HCT116 (cell line): ENCODE results near the gene ESAM. TPM values are rescaled to one million over a fixed set of nuclear protein-coding genes. Genes with fewer than 3 reads are reported as not detected.

Source experiments
- ATAC-seq: fragments of 200-7000 bp; cut with Tn5 transposase; 2 replicates; pipeline ENCODE4 v1.9.1; 2020; ENCODE audit warnings: mild to moderate bottlenecking, moderate library complexity
- BruUV-seq: library from RNA; stranded (reverse); fragments of 400-500 nt; replicated peaks from 2 replicates; lab custom pipeline; 2021; lab: Mats Ljungman, UMichigan
- CTCF ChIA-PET: fragments of 300-600 bp; sonication (Branson Sonifier 250); formaldehyde crosslinking; loops from one replicate; lab custom pipeline; 2021; ENCODE audit warnings: antibody characterized with exemption; lab: Charles Lee
- POLR2A ChIA-PET: fragments of 300-600, 350-600 bp; sonication (Branson Sonifier 250); formaldehyde crosslinking; loops from one replicate; lab custom pipeline; 2021; ENCODE audit warnings: antibody characterized with exemption; lab: Charles Lee
- RAD21 ChIA-PET, 2 experiments: fragments of 300-600 bp; sonication (Branson Sonifier 250); formaldehyde crosslinking; loops; one replicate each; lab custom pipeline; 2023; ENCODE audit warnings: low total read pairs in 2 of 2; ENCODE audit not compliant: uncharacterized antibody in 2 of 2, unreplicated experiment in 2 of 2, low non-redundant PET in 1 of 2; lab: Charles Lee
- DNase-seq: peaks from one replicate; pipeline ENCODE4 v3.0.0-alpha.2; 2010; ENCODE audit warnings: low read depth, low spot score
- H2AFZ ChIP-seq: fragments of 200-600 bp; shearing (Covaris generic), sonication (generic); 2 replicates; pipeline ENCODE4 v1.6.1; 2017; ENCODE audit warnings: low read depth, mixed run types, mixed read lengths, antibody characterized with exemption, low read length; ENCODE audit not compliant: poor library complexity, severe bottlenecking
- H3K27ac ChIP-seq: 2 replicates; pipeline ENCODE4 v1.5.1; 2012; ENCODE audit warnings: low read depth, low read length
- H3K27me3 ChIP-seq: fragments of 200-600 bp; sonication (generic); 2 replicates; pipeline ENCODE4 v1.6.1; 2016; ENCODE audit warnings: mixed run types, low read length, mixed read lengths; ENCODE audit not compliant: insufficient read depth
- H3K36me3 ChIP-seq, 2 experiments: fragments of 200-500 bp in 1 of 2; fragments of 200-600 bp in 1 of 2; sonication (Bioruptor generic) in 1 of 2; sonication (generic) in 1 of 2; 2 replicates each; pipeline versions ENCODE4 v1.5.1 to v1.6.1; 2014 to 2016; ENCODE audit warnings: low read length in 2 of 2, inconsistent platforms in 1 of 2, mixed read lengths in 1 of 2, mixed run types in 1 of 2; ENCODE audit not compliant: insufficient read depth in 2 of 2, control insufficient read depth in 1 of 2
- H3K4me1 ChIP-seq, 2 experiments: fragments of 200-600 bp in 1 of 2; sonication (generic) in 1 of 2; 2 replicates each; pipeline versions ENCODE4 v1.5.1 to v1.6.1; 2012 to 2017; ENCODE audit warnings: low read length in 2 of 2, inconsistent platforms in 1 of 2, mild to moderate bottlenecking in 1 of 2, mixed read lengths in 1 of 2, mixed run types in 1 of 2, moderate library complexity in 1 of 2; ENCODE audit not compliant: insufficient read depth in 2 of 2, control insufficient read depth in 1 of 2
- H3K4me2 ChIP-seq: fragments of 200-600 bp; sonication (generic); 2 replicates; pipeline ENCODE4 v1.6.1; 2017; ENCODE audit warnings: mixed run types, low read length, mixed read lengths
- H3K4me3 ChIP-seq, 2 experiments: fragments of 200-600 bp in 1 of 2; sonication (generic) in 1 of 2; replicated peaks in 1 of 2; 2 replicates each; pipeline ENCODE4 v1.5.1; 2011 to 2016; ENCODE audit warnings: low read length in 2 of 2, control low read depth in 1 of 2, low read depth in 1 of 2, mild to moderate bottlenecking in 1 of 2, mixed read lengths in 1 of 2, mixed run types in 1 of 2
- H3K79me2 ChIP-seq: fragments of 200-600 bp; sonication (generic); 2 replicates; pipeline ENCODE4 v1.6.1; 2017; ENCODE audit warnings: mild to moderate bottlenecking, mixed run types, low read length, moderate library complexity, mixed read lengths; ENCODE audit not compliant: insufficient read depth
- H3K9ac ChIP-seq: fragments of 200-600 bp; sonication (generic); 2 replicates; pipeline ENCODE4 v1.6.1; 2016; ENCODE audit warnings: low read length, mixed read lengths
- H3K9me2 ChIP-seq: fragments of 200-600 bp; sonication (generic), shearing (Covaris generic); 2 replicates; pipeline ENCODE4 v1.6.1; 2017; ENCODE audit warnings: mixed run types, mild to moderate bottlenecking, moderate library complexity; ENCODE audit not compliant: insufficient read depth
- H3K9me3 ChIP-seq, 2 experiments: fragments of 200-500 bp in 1 of 2; fragments of 200-600 bp in 1 of 2; sonication (Bioruptor generic) in 1 of 2; sonication (generic) in 1 of 2; 2 replicates each; pipeline ENCODE4 v1.6.1; 2014 to 2017; ENCODE audit warnings: low read length in 2 of 2, mixed read lengths in 2 of 2, inconsistent platforms in 1 of 2, low read depth in 1 of 2, mild to moderate bottlenecking in 1 of 2, mixed run types in 1 of 2, moderate library complexity in 1 of 2; ENCODE audit not compliant: control insufficient read depth in 1 of 2, insufficient read depth in 1 of 2
- H4K20me1 ChIP-seq: fragments of 200-600 bp; sonication (generic), shearing (Covaris generic); 2 replicates; pipeline ENCODE4 v1.6.1; 2017; ENCODE audit warnings: mixed run types, mild to moderate bottlenecking, moderate library complexity; ENCODE audit not compliant: insufficient read depth
- ATF3 ChIP-seq: IDR thresholded peaks from 2 replicates; pipeline ENCODE4 v1.6.1; 2012
- CEBPB ChIP-seq: IDR thresholded peaks from 2 replicates; pipeline ENCODE4 v1.6.1; 2012; ENCODE audit warnings: low read depth
- CTCF ChIP-seq, 3 experiments: fragments of 200-600 bp in 1 of 3; sonication (generic) in 1 of 3; IDR thresholded peaks in 2 of 3; conservative IDR thresholded peaks in 1 of 3; 2 replicates each; pipeline ENCODE4 v1.5.1; 2012 to 2017; ENCODE audit warnings: low read depth in 2 of 3, low read length in 2 of 3, antibody characterized with exemption in 1 of 3, borderline replicate concordance in 1 of 3, control low read depth in 1 of 3, mild to moderate bottlenecking in 1 of 3, mixed read lengths in 1 of 3, mixed run types in 1 of 3, moderate library complexity in 1 of 3; ENCODE audit not compliant: insufficient read depth in 1 of 3
- EGR1 ChIP-seq: IDR thresholded peaks from 2 replicates; pipeline ENCODE4 v1.6.1; 2012; ENCODE audit warnings: low read depth
- ELF1 ChIP-seq: IDR thresholded peaks from 2 replicates; pipeline ENCODE4 v1.6.1; 2012; ENCODE audit warnings: low read depth, borderline replicate concordance
- EZH2 ChIP-seq: fragments of 200-600 bp; sonication (generic); IDR thresholded peaks from 2 replicates; pipeline ENCODE4 v1.6.1; 2017; ENCODE audit warnings: antibody characterized with exemption, mixed run types
- EZH2phosphoT487 ChIP-seq: fragments of 200-600 bp; IDR thresholded peaks from 2 replicates; pipeline ENCODE4 v1.6.1; 2018; ENCODE audit warnings: antibody characterized with exemption, borderline replicate concordance
- MAX ChIP-seq: IDR thresholded peaks from 2 replicates; pipeline ENCODE4 v1.6.1; 2012
- RAD21 ChIP-seq: IDR thresholded peaks from 2 replicates; pipeline ENCODE4 v1.6.1; 2012; ENCODE audit warnings: low read depth, mild to moderate bottlenecking
- REST ChIP-seq: IDR thresholded peaks from 2 replicates; pipeline ENCODE4 v1.6.1; 2012; ENCODE audit warnings: low read depth
- SIN3A ChIP-seq: IDR thresholded peaks from 2 replicates; pipeline ENCODE4 v1.6.1; 2012; ENCODE audit warnings: low read depth
- SRF ChIP-seq: IDR thresholded peaks from 2 replicates; pipeline ENCODE4 v1.6.1; 2012; ENCODE audit warnings: low read depth
- TCF7L2 ChIP-seq: IDR thresholded peaks from 2 replicates; pipeline ENCODE4 v1.7.0; 2011; ENCODE audit warnings: borderline replicate concordance, inconsistent platforms; ENCODE audit not compliant: insufficient read depth, insufficient read length; ENCODE audit errors: extremely low read depth
- YY1 ChIP-seq: IDR thresholded peaks from 2 replicates; pipeline ENCODE4 v1.6.1; 2011; ENCODE audit warnings: low read length, low read depth, moderate library complexity, mild to moderate bottlenecking; ENCODE audit not compliant: insufficient replicate concordance; ENCODE audit errors: extremely low read depth
- ZNF274 ChIP-seq: fragments of 200-500 bp; sonication (Bioruptor generic); IDR thresholded peaks from 2 replicates; pipeline ENCODE4 v1.6.1; 2014; ENCODE audit warnings: mild to moderate bottlenecking, low read depth, low read length, inconsistent platforms
- intact Hi-C: fragments of 100-400 bp; cut with micrococcal nuclease; formaldehyde crosslinking; loops from 2 replicates; pipeline ENCODE4 v1.10.0; 2022
- total RNA-seq: library from RNA; stranded (reverse); gene quantifications from one replicate; pipeline ENCODE4 v1.2.1, GENCODE V29; 2021; ENCODE audit not compliant: unreplicated experiment

Gene ESAM
- total RNA-seq, 1 experiment from 2014 or later = 6.1 TPM

- no peak for TF ChIP-seq CTCF (IDR thresholded peaks at IDR 0.05 in 2 of 3, conservative IDR thresholded peaks at IDR 0.05 in 1 of 3; ENCODE audit: borderline replicate concordance in 1 of 3, insufficient read depth in 1 of 3, low read depth in 2 of 3, low read length in 2 of 3)
- no peak for TF ChIP-seq EZH2
- TF ChIP-seq SRF = no peak
Observed at GRCh38 chr11:124762105-124762623, at the start of gene ESAM (continued).

GRCh38 chr11:124811399-124812125, 49.5 kb upstream of the ESAM start:
- H3K27ac ChIP-seq = no peak overlapping the region
- no peaks in the 10 kb centered on the region for H3K36me3 ChIP-seq
- H2AFZ ChIP-seq = no peak overlapping the region
- H3K79me2 ChIP-seq = no peaks in the 10 kb centered on the region
- H3K4me2 ChIP-seq = no peak overlapping the region
- ATAC-seq (no peak), DNase-seq (no peak)
- H3K9me2 ChIP-seq = no peaks in the 10 kb centered on the region
- ChIA-PET POLR2A (no interaction called here), CTCF (no interaction called here), RAD21 (no interaction called here)
- H3K9ac ChIP-seq = no peak overlapping the region
- intact Hi-C loops = no loop called here
- H3K4me3 ChIP-seq = no peak overlapping the region
- no peak for TF ChIP-seq ZNF274
- TF ChIP-seq ELF1 = no peak
- no peak for TF ChIP-seq SIN3A
- no peak for TF ChIP-seq MAX
- no peak for TF ChIP-seq ATF3
- no peak for TF ChIP-seq REST
- TF ChIP-seq RAD21 = no peak
- TF ChIP-seq YY1 = no peak
- TF ChIP-seq TCF7L2 = no peak
- no peak for TF ChIP-seq CEBPB
- no peak for TF ChIP-seq EGR1
- no peak for TF ChIP-seq EZH2phosphoT487
- TF ChIP-seq, all 23 proteins: peak for 0
- no peaks in the 10 kb centered on the region for H4K20me1 ChIP-seq
- H3K27me3 ChIP-seq = no peaks in the 10 kb centered on the region
- H3K4me1 ChIP-seq = peaks cover 2 to 10% of the 10 kb centered on the region in 2 experiments; a peak in 3 of 4 replicates
- H3K9me3 ChIP-seq = no peaks in the 10 kb centered on the region
- BruUV-seq = no TSS peak
